Measurements from ENCODE around the gene SYT12.
"Not testable (repeated sequence)": the region's sequence is repeated elsewhere in the genome, so short reads cannot be mapped to it uniquely, and the experiment has no call there.

- TF ChIP-seq, protein P1, sequence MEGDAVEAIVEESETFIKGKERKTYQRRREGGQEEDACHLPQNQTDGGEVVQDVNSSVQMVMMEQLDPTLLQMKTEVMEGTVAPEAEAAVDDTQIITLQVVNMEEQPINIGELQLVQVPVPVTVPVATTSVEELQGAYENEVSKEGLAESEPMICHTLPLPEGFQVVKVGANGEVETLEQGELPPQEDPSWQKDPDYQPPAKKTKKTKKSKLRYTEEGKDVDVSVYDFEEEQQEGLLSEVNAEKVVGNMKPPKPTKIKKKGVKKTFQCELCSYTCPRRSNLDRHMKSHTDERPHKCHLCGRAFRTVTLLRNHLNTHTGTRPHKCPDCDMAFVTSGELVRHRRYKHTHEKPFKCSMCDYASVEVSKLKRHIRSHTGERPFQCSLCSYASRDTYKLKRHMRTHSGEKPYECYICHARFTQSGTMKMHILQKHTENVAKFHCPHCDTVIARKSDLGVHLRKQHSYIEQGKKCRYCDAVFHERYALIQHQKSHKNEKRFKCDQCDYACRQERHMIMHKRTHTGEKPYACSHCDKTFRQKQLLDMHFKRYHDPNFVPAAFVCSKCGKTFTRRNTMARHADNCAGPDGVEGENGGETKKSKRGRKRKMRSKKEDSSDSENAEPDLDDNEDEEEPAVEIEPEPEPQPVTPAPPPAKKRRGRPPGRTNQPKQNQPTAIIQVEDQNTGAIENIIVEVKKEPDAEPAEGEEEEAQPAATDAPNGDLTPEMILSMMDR (IDR thresholded peaks at IDR 0.05): not testable (repeated sequence)
- not testable (repeated sequence) for TF ChIP-seq POLR2A (IDR thresholded peaks at IDR 0.05)
Observed at GRCh38 chr11:66989360-66989759, 33.6 kb upstream of the SYT12 start.
